HG03460 (cell line): ENCODE measurements around the gene ADAM11.
"Not testable (repeated sequence)": the region's sequence is repeated elsewhere in the genome, so short reads cannot be mapped to it uniquely, and the experiment has no call there.

Source experiments
- ATAC-seq: cut with Tn5 transposase; IDR thresholded peaks from one replicate; pipeline ENCODE4 v1.9.1; 2021; ENCODE audit not compliant: unreplicated experiment

ADAM11 gene, protein sequence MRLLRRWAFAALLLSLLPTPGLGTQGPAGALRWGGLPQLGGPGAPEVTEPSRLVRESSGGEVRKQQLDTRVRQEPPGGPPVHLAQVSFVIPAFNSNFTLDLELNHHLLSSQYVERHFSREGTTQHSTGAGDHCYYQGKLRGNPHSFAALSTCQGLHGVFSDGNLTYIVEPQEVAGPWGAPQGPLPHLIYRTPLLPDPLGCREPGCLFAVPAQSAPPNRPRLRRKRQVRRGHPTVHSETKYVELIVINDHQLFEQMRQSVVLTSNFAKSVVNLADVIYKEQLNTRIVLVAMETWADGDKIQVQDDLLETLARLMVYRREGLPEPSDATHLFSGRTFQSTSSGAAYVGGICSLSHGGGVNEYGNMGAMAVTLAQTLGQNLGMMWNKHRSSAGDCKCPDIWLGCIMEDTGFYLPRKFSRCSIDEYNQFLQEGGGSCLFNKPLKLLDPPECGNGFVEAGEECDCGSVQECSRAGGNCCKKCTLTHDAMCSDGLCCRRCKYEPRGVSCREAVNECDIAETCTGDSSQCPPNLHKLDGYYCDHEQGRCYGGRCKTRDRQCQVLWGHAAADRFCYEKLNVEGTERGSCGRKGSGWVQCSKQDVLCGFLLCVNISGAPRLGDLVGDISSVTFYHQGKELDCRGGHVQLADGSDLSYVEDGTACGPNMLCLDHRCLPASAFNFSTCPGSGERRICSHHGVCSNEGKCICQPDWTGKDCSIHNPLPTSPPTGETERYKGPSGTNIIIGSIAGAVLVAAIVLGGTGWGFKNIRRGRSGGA

DNA sequence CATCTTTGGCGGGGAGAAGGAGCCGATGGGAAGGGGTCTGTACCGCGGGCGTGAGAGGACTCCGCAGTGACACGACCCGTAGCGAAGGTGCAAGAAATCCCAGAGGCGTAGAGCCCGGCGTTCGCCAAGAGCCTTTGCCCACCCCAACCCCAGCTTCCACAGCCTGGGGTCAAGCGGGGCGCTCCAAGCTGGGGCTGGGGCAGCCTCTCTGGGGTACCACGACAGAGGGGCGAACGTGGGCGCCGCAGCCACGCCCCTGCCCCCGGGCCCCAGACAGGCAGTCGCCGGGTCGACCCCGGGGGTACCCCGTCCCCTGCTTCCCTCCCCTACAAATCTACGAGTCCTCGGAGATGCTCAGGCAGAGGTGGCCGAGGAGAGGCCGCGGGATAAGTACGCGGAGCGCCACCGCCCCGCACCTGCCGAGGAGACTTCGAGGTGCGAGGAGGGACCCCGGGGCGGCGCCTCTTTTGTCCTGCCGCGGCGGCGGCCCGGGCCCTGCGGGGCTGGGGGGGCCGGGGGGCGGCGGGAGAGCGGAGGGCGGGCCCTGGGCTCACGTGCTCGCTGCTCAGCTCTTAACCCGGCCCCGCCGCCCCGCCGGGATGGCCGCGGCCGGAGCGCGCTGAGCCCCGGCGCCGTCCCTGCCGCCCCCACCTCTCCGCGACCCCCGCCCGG lies at the start of gene ADAM11:
ADAM11 (plus strand) TSS at position 575 of the 672 bp plus-strand sequence. CDS start 212 bp downstream, outside the sequence.
- ATAC-seq: no peak

DNA sequence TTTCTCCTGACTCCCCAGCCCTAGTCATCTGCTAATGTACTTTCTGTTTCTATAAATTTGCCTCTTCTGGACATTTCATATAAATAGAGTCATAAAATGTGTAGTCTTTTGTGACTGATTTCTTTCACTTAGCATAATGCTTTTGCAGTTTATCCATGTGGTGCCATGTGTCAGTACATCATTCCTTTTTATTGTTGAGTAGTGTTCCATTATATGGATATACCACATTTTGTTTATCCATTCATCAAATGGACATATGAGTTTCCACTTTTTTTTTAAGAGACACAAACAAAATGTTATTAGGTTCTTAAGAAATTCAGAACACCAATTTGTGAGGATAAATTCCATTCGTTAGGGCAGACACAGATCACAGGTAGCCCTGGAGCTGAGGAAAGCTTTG lies 39.3 kb upstream of the ADAM11 start:
- ATAC-seq: no peak

DNA sequence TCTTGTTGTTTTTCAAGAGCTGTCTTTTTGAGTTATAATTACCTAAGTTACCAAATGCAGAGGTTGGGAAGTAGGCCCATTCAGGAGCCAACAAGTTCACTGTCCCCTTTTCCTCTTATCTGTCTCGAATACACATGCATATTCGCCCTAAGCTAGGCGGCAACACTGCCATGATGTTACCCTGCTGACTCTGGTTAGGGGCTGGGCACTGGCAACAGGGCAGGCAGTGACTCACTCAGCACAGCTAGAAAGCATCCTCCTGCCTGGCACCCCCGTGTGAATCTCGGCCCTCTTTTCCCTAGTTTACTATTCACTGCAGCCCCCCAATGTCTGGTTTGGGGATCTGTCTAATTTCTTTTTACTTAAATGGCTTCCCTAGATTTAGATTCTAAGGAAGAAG lies 36.5 kb upstream of the ADAM11 start:
- ATAC-seq: no peak

DNA sequence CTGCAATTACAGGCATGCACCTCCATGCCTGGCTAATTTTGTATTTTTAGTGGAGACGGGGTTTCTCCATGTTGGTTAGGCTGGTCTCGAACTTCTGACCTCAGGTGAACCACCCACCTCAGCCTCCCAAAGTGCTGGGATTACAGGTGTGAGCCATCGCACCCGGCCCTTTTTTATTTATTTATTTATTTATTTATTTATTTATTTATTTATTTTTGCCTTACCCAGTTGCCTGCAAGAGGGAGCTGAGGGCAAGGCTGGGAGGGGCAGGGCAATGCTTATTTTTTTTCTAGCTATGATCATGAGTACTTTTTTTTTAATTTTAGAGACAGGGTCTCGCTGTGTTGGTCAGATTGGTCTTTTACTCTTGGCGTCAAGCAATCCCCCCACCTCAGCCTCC lies 32.7 kb upstream of the ADAM11 start:
- ATAC-seq: not testable (repeated sequence)

DNA sequence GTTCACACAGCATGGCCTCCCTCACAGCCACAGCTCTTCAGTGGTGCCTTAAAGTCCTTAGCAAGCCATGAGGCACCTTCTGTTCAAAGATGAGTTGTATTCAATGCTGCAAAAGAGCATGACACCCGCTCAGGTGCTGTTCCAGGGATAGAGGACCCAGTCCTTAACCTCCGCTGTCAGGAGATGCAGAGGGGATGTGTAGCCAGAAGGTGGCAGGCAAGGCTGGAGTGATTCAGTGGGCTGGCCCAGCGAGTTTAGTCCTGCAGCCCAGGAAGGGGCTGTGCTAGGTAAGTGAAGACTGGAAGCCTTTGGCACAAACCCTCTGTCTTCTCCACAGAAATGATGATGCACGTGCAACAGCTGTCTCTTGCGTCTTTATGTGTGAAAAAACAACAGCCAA lies 25.0 kb upstream of the ADAM11 start:
- ATAC-seq: no peak

DNA sequence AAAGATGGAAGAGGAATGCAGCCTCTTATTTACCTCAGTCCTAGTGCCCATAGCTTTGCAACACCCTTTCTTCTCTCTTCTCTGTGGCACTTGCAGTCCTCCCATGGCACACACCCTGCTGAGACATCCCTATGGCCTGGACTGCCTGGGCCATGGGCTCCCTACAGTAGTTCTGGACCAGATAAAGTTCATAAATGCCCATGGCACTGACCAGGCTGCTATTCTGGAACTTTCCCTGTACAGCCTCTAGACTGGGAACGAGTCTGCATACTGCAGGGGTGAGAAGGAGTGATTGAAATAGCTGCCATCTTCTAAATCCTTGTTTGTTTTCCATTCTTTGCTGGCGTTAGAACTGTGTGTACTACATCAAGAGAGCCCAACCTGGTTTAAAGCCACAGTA lies 24.5 kb upstream of the ADAM11 start:
- no peak for ATAC-seq

DNA sequence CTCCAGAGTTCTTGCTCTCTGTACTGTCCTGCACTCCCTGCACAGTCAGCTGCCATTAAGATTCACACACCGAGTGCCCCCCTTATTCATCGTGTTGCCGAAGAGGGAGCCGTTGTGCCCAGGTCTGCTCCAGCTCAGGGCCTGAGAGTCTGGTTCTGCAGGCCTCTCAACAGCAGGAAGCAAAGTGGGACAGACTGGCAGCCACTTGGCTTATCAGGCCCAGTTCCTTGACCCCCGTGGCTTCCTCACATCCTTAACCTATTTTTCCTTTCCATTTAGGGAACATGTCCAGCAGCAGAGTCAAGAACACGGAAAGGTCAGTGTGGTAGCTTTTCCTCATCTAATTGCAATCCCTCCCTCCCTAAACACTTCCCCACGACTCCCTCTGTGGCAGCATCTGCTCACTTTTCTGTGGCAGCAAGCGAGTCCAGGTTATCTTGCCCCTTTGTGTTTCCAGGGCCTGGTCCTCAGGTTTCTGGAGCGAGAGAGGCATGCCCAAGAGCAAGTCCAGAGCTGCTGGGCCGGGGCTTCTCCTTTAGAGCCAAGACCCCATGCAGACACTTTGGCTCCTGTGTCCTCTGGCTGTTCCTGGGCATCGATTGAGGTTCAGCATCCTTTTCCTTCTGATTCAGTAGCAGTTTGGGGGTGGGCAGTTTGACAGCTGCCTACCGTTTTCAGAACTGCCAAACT lies 22.1 kb upstream of the ADAM11 start:
- no peak for ATAC-seq

DNA sequence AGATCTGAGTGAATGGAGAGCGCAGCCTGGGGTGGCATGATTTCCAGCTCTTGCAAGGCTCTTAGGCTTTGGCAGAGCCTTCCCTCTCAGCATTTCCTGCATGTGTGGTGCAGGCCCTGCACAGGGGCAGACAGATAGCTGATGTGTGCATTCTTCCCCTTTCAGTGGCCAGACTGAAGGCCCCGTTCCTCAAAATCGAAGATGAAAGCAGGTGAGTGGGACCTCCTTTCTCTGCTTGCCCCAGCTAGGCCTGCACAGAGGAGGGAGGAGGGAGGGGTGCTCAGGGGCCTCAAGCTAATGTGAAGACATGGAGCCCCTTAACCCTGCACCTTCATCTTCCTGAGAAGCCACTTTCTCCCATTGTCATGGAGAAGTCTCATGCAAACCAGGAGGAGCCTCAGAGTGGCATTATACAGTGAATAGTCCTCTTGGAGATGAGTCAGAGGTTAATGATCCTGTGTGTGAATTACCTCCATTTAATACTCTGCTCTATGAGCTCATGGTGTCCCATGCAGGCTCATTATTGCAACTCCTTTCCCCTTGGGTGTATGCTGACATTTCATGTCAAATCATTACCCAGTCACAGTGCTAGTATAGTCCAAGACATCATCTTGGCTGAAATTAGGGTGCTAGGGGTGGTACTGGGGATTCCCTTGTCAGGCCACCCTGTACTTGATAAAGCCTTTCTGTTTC lies 20.4 kb upstream of the ADAM11 start:
- ATAC-seq: no peak

DNA sequence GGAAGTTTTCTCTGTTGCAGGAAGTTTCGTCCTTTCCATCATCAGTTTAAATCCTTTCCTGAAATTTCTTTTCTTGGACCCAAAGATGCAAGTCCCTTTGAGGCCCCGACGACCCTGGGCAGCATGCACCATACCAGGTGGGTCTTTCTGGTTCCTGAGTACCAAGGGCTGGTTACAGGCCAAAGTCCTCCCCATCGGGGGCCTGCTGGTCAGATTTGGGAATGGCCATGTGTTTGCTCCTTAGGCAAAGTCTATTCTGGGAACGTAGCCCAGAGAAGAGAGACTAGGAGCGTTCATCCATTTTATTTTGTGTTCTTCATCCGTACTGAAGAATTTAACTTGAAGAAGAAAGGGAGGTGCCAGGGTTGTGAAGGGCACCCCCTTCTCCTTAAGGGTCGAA lies 17.5 kb upstream of the ADAM11 start:
- ATAC-seq: no peak

DNA sequence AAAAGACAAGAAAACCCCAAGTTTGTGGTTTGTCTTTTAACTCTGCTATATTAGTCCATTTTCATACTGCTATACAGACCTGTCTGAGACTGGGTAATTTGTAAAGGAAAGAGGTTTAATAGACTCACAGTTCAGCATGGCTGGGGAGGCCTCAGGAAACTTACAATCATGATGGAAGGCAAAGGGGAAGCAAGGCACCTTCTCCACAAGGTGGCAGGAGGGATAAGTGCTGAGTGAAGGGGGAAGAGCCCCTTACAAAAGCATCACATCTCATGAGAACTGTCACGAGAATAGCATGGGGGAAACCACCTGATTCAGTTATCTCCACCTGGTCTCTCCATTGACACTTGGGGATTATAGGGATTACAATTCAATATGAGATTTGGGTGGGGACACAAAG lies 13.5 kb upstream of the ADAM11 start:
- ATAC-seq: no peak

DNA sequence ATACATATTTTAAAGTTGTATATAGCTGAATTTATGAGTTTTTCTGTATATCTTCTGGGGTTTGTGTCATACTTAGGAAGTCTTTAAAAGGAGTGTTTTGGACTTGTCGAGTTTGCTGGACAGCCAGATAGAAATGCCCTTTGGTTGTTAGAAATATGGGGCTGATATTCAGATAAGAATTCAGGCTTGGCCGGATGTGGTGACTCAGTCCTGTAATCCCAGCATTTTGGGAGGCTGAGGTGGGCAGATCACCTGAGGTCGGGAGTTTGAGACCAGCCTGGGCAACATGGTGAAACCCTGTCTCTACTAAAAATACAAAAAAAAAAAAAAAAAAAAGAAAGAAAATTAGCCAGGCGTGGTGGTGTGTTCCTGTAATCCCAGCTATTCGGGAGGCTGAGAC lies 13.1 kb upstream of the ADAM11 start:
- ATAC-seq: not testable (repeated sequence)

DNA sequence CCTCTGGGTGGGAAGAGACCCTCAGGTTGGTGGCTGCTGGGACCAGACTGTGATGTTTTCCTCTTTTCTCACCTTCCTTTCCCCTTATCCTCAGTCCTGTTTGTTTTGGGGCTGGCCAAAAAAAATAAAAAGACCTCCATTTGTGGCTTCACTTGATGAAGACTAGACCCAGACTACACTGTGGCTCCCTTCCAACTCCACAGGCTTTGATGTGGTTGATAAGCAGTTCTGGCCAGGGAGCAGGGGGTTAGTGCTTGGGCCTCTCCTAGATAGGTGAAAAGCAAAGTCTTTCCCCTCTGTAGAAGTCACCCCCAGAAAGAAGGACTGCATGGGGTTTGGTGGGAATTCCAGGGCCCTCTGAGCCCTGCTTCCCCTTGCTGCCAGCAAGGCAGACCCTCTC lies 11.2 kb upstream of the ADAM11 start:
- ATAC-seq: no peak

DNA sequence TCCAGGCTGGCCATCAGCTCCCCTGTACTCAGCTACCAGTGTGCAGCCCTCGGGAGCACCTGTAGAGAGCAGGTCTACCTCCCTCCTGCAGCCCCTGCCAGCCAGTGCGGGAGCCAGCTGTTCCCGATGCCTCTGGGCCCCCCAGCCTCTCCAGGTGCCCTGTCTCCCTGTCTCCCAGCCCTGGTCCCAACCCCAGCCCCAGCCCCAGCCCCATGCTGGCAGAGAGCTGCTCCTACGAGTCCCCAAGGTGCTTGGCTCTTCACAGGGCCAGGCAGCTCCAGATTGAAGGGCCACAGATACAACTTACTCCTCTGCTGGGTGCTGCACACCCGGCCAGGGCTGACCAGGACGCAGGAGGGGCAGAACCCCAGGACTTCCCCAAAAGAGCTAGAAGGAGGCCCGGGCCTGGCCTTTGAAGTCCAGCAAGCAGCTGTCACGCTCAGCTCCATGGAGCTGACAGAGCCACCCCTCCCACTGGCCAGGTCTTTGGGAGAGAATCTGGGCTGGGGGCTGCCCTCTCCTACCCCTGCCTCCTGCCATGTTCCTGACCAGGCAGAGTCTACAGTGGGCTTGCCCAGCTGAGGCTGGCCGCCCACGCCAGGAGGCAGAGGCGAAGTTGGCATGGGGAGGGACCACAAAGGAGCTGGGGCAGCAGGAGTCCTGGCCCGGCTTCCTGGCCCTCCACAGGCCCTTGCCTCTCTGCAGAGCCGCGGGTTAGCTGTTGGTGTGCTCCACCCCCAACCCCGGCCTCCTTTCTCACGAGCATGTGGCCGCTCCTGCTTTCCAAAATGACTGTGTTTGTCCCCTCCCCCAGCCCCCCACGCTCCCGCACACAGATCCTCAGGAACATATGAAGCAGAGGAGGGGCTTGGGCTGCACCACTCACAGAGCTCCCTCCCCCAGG lies 9.5 kb upstream of the ADAM11 start:
- ATAC-seq: no peak

DNA sequence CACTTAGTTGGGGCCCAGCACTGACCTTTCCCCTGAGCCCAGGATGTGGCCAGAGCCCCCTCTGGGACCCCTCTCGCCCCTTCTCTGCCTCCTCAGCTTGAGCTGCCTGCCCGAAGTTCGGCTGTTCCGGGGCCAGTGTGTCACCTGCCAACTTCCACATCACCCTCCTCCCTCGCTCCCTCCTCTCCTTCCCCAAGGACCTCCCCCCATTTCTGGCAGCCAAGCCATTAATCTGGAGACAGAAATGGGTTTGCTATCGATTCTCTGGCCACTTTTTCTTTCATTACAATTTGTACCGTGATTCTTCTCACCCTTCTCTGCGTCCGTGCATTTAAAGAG lies 8.8 kb upstream of the ADAM11 start:
- no peak for ATAC-seq

DNA sequence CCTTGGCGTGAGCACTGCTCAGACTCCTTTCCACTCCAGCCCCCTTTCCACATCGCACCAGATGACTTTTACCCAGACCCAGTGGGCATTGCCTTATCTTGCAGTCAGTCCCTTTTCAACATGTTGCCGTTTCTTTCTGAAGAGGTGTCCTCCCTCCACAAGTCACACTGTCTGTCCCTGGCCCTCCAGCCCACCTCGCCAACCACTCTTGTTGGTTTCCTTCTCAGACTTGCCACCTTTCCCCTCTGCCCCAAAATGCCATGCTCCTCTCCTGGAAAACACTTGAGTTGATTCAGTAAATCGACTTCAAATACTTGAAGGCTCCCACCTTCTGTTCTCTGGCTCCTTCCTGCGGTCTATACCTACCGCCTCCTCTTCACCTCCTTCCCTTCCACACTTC lies 7.5 kb upstream of the ADAM11 start:
- ATAC-seq: no peak

DNA sequence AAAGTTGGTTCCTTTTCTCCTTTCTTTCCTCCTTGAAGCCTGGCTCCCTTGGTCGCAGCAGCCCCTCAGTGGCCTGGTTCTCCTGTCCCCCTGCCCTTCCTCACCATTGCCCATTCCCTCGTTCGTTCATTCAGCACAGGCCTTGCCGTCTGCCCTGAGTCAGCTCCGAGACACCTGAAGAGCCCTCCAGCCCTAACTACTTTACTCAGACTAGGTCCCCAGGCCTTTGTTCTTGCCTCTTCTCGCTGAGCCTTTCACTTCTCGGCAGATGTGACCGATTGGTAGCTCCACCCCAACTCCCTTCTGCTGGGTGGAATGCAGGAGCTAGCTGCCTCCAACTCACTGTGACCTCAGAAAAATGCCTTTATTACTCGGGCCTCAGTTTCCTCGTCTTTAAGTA lies 7.0 kb upstream of the ADAM11 start:
- ATAC-seq: no peak

DNA sequence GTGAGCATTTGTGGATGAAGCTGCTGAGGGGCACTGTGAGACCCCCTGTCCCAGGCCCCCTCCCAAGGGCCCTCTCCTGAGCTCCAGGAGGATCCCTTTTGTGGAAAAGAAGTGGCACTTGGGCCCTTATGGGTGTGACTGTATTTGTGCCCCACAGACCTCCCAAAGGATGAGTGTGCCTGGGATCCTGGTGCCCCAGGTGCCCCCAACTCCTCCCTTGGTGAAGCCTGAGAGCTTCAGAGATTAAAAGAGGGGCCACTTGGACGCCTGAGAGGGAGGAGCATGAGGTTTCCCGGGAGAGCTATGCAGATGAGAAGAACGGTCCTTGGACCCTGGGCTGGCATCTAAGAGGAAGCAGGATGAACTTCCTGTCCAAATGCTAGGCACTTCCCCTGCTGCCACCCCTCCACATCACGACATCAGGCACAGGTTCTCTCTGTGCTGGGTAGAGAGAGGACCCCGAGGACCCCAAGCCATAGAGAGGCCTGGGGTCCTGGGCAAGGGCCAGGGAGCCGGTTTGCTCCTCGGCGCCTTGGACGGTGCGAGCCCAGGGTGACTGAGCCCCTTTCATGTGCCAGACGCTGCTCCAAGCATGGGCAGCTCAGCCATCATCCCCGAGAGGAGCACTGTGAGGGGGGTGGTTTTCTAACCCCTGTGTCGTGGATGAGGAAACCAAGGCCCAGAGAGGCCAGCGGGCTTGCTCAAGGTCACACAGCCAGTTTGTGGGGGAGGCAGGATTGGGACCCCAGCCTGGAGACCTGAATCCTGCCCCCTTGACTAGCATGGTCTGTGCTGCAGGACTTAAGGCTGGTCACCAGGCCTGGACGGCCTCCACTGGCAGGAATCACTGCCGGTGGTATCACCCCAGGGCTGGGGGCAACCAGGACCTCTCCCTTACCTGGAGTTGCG lies 5.6 kb upstream of the ADAM11 start:
- ATAC-seq: no peak

DNA sequence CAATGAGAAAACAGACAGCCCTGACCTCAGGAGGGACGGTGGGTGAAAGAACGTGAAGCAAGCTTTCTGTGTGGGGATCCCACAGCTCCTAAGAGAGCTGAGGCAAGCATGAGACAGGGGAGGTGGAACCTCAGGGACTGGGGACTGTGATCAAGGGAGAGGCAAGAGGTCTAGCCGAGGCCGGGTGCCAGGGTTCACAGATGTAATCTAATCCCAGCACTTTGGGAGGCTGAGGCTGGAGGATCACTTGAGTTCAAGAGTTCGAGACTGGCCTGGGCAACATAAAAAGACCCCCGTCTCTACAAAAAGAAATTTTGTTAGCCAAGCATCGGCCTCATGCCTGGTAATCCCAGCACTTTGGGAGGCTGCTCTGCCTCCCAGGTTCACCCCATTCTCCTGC lies 4.5 kb upstream of the ADAM11 start:
- no peak for ATAC-seq

DNA sequence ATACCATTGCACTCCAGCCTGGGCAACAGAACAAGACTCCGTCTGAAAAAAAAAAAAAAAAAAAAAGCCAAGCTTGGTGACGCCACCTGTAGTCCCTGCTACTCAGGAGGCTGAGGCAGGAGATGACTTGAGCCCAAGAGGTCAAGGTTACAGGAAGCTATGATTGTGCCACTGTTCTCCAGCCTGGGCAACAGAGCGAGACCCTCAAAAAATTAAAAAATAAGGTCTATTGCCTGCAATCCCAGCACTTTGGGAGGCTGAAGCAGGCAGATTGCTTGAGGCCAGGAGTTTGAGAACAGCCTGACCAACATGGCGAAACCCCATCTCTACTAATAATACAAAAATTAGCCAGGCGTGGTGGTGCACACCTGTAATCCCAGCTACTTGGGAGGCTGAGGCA lies 3.6 kb upstream of the ADAM11 start:
- not testable (repeated sequence) for ATAC-seq
